ENCODE results near the gene ENO2. TPM values are rescaled to one million over a fixed set of nuclear protein-coding genes. Genes with fewer than 3 reads are reported as not detected.

The ENO2 gene
- total and polyA plus RNA-seq, 12 donors = 7.4 to 113 (median 35.1) TPM

DNA sequence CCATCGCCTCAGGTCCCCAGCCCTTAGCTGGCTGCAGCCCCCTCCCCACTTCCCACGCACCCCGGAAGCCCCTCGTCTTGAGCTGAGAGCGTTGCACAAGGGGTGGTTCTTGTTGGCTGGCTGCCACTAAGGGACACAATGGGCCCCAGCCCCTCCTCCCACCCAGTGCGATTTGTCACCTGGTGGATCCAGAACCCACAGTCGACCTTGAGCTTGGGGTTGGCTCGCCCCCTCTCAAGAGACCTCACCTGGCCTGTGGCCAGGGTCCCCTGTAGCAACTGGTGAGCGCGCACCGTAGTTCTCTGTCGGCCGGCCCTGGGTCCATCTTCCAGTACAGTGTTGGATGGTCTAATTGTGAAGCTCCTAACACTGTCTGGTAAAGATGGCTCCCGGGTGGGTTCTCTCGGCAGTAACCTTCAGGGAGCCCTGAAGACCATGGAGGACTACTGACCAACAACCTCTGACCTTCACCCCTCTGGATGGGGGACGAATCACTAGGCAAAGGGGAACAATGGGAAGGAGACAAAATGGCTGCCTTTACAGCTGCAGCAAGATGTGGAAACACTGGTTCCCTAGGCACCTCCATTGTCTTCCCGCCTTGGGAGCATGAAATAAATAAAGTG lies 49.5 kb downstream of the ENO2 start:
- TF ChIP-seq, protein P1, sequence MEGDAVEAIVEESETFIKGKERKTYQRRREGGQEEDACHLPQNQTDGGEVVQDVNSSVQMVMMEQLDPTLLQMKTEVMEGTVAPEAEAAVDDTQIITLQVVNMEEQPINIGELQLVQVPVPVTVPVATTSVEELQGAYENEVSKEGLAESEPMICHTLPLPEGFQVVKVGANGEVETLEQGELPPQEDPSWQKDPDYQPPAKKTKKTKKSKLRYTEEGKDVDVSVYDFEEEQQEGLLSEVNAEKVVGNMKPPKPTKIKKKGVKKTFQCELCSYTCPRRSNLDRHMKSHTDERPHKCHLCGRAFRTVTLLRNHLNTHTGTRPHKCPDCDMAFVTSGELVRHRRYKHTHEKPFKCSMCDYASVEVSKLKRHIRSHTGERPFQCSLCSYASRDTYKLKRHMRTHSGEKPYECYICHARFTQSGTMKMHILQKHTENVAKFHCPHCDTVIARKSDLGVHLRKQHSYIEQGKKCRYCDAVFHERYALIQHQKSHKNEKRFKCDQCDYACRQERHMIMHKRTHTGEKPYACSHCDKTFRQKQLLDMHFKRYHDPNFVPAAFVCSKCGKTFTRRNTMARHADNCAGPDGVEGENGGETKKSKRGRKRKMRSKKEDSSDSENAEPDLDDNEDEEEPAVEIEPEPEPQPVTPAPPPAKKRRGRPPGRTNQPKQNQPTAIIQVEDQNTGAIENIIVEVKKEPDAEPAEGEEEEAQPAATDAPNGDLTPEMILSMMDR (IDR thresholded peaks at IDR 0.05) = no peak
- no peak for TF ChIP-seq POLR2A (IDR thresholded peaks at IDR 0.05)

DNA sequence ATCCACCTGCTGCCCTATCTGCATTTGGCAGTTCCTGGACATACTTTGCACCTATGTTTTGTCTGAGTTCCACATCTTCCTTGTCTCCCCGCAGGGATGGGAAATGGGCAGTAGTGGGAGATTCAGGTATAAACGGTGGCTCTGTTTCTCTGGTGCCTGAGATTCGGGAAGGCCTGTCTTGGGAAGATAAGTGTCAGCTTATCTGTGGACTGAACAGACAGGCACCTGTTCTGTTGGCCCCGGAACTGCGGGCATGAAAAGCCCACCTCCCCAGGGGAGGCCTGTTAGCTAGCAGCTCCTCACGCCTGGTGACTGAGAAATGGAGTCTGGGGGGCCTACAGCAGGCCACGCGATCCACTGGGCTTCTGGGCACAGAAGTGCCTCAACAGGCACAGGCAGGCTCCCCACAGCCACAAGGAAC lies 50.2 kb downstream of the ENO2 start:
- no peak for DNase-seq
- H3K4me3 ChIP-seq = no peak overlapping the region
- H3K27ac ChIP-seq = peak overlapping the region in 4 of 5 donors; percentile 70 to 93 (median 87)
- intact Hi-C loops (cut with DNase I) = loop anchor here in 1 of 2 donors (10.0 kb wide), 1 partner anchor 150 kb away; no protein-coding TSS in a partner anchor
- H3K27me3 ChIP-seq = no peaks in the 10 kb centered on the region
- peaks cover 35 to 45% of the 10 kb centered on the region in 2 donors for H3K4me1 ChIP-seq (replicated peaks in 1 of 2)
- 64 to 79% (median 68%) methylated on average over 5 to 8 of the region's 8 CpGs for WGBS, 4 donors
- no peaks in the 10 kb centered on the region for H3K9me3 ChIP-seq (replicated peaks in 1 of 3)
- H3K36me3 ChIP-seq (replicated peaks in 1 of 2) = peaks cover 0 to 35% of the 10 kb centered on the region in 2 donors
- TF ChIP-seq, protein P1 (IDR thresholded peaks at IDR 0.05) = no peak
- no peak for TF ChIP-seq POLR2A (IDR thresholded peaks at IDR 0.05)

More for the DNA sequence above, 49.5 kb downstream of the ENO2 start:
- Histone ChIP-seq H3K36me3 (replicated peaks in 1 of 2) (peaks cover 0 to 35% of the 10 kb centered on the region in 2 donors), H3K27me3 (no peaks in the 10 kb centered on the region), H3K4me1 (replicated peaks in 1 of 2) (peaks cover 28 to 41% of the 10 kb centered on the region in 2 donors), H3K27ac (peak overlapping the region in 3 of 5 donors; percentile 86 to 93 (median 88)), H3K4me3 (no peak overlapping the region), H3K9me3 (replicated peaks in 1 of 3) (no peaks in the 10 kb centered on the region)
- 60 to 83% (median 64%) methylated on average over 9 to 17 of the region's 17 CpGs for WGBS, 4 donors
- intact Hi-C loops (cut with DNase I) = loop anchor here in 1 of 2 donors (10.0 kb wide), 1 partner anchor 151 kb away; no protein-coding TSS in a partner anchor
- DNase-seq = peak in 2 of 7 donors; percentile 43 to 62

DNA sequence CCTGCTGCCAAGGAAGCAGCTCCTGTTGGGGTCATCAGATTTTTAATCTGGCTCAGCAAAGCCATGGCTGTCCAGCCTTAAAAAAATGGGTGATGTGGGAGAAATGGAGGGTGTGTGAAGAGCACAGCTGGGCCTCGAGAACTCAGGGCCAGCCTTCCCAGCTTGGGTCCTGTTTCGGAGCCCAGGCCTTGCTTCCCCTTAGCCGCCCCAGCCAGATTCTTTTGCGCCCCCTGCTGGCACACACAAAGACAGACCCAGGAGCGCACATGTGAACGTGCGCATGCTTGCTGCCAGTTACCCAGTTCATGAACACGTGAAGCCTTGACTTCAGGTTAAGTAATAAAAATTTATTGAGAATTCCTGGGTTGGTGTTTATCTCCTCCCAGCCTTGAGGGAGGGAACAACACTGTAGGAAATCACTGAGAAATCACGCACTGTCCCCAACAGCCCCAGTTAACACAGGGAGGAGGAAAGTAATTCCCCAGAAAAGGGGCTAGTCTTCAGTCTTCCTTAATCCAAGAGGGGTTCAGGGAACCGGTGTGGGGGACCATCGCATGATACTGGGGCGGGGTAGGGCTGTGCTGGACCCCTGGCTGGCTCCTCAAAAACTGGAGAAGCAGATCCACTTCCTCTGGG lies 50.8 kb downstream of the ENO2 start:
- H3K36me3 ChIP-seq (replicated peaks in 1 of 2) = peaks cover 0 to 35% of the 10 kb centered on the region in 2 donors
- no peaks in the 10 kb centered on the region for H3K9me3 ChIP-seq (replicated peaks in 1 of 3)
- DNase-seq = peak; percentile 93 to 95 (median 94)
- peak in 1 of 2 donors; percentile 71 for TF ChIP-seq POLR2A (IDR thresholded peaks at IDR 0.05)
- TF ChIP-seq, protein P1 (IDR thresholded peaks at IDR 0.05) = peak; percentile 91 to 97 (median 96)
- WGBS, 4 donors = 13 to 17% (median 15%) methylated on average over 12 of the region's 12 CpGs
- H3K4me1 ChIP-seq (replicated peaks in 1 of 2) = peaks cover 39 to 42% of the 10 kb centered on the region in 2 donors
- H3K27ac ChIP-seq = peak overlapping the region; percentile 70 to 93 (median 86)
- intact Hi-C loops (cut with DNase I) = loop anchor here in 1 of 2 donors (10.0 kb wide), 1 partner anchor 150 kb away; no protein-coding TSS in a partner anchor
- no peaks in the 10 kb centered on the region for H3K27me3 ChIP-seq
- no peak overlapping the region for H3K4me3 ChIP-seq

DNA sequence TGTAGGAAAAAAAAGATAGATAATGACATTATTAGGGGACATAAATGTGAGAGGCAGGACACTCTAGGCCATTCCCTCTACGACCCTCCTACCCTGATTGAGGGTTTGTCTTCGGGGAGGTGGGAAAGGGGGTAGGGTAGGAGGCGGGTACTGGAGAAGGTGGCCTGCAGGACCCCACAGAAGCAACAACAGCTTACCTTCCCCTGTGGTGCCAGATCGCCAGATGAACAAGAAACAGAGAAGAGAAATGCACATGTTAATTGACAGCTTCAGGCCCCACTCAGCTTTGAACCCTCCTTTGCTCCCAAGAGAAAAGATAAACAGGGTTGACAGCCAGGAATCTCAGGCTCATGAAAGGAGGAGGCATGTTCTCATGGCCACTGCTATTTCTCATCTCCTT lies 51.3 kb downstream of the ENO2 start:
- TF ChIP-seq, protein P1 (IDR thresholded peaks at IDR 0.05) = no peak
- TF ChIP-seq POLR2A (IDR thresholded peaks at IDR 0.05) = no peak
- no peak for DNase-seq
- H3K4me1 ChIP-seq (replicated peaks in 1 of 2) = peaks cover 36 to 39% of the 10 kb centered on the region in 2 donors
- intact Hi-C loops (cut with DNase I) = loop anchor here in 1 of 2 donors (10.0 kb wide), 1 partner anchor 149 kb away; no protein-coding TSS in a partner anchor
- H3K4me3 ChIP-seq = no peak overlapping the region
- H3K36me3 ChIP-seq (replicated peaks in 1 of 2) = peaks cover 0 to 35% of the 10 kb centered on the region in 2 donors
- H3K27me3 ChIP-seq = no peaks in the 10 kb centered on the region
- 61 to 74% (median 70%) methylated on average over 4 of the region's 4 CpGs for WGBS, 4 donors
- no peaks in the 10 kb centered on the region for H3K9me3 ChIP-seq (replicated peaks in 1 of 3)
- H3K27ac ChIP-seq = peak overlapping the region; percentile 70 to 93 (median 86)
